Endodermal cell (in vitro differentiated cells): ENCODE data around the gene NOB1. TPM values are rescaled to one million over a fixed set of nuclear protein-coding genes. Genes with fewer than 3 reads are reported as not detected.

Source experiments
- DNase-seq: peaks from one replicate; pipeline ENCODE4 v3.0.0-alpha.2; 2017
- H3K27ac ChIP-seq: 2 replicates; pipeline ENCODE4 v1.5.1; 2013; ENCODE audit warnings: mild to moderate bottlenecking, low read depth, low read length, moderate library complexity
- H3K27me3 ChIP-seq: 2 replicates; pipeline ENCODE4 v1.6.1; 2013; ENCODE audit warnings: mild to moderate bottlenecking, low read length, moderate library complexity; ENCODE audit not compliant: insufficient read depth, control insufficient read depth, poor library complexity, severe bottlenecking
- H3K36me3 ChIP-seq: 2 replicates; pipeline ENCODE4 v1.7.0; 2013; ENCODE audit warnings: mild to moderate bottlenecking, low read length, moderate library complexity; ENCODE audit not compliant: control insufficient read depth, insufficient read depth
- H3K4me1 ChIP-seq: one replicate; pipeline ENCODE4 v1.7.0; 2013; ENCODE audit warnings: low read length; ENCODE audit not compliant: control insufficient read depth, insufficient read depth
- H3K4me3 ChIP-seq: 2 replicates; pipeline ENCODE4 v1.5.1; 2013; ENCODE audit warnings: mild to moderate bottlenecking, low read length, moderate library complexity
- H3K9ac ChIP-seq: 2 replicates; pipeline ENCODE4 v1.6.1; 2013; ENCODE audit warnings: mild to moderate bottlenecking, low read length, moderate library complexity; ENCODE audit not compliant: poor library complexity, severe bottlenecking; ENCODE audit errors: extremely low read depth
- H3K9me3 ChIP-seq: 2 replicates; pipeline ENCODE4 v1.6.1; 2013; ENCODE audit warnings: mild to moderate bottlenecking, low read length, moderate library complexity; ENCODE audit not compliant: control insufficient read depth
- H3K27ac Mint-ChIP-seq: 2 replicates; pipeline ENCODE4 v1.8.0; 2020; ENCODE audit warnings: mixed read lengths
- H3K27me3 Mint-ChIP-seq: 2 replicates; pipeline ENCODE4 v1.8.0; 2021; ENCODE audit warnings: mild to moderate bottlenecking, mixed read lengths; ENCODE audit not compliant: insufficient read depth
- H3K36me3 Mint-ChIP-seq: 2 replicates; pipeline ENCODE4 v1.8.0; 2020; ENCODE audit warnings: low read depth, mixed read lengths
- H3K4me1 Mint-ChIP-seq: 2 replicates; pipeline ENCODE4 v1.8.0; 2020; ENCODE audit warnings: mixed read lengths
- H3K4me3 Mint-ChIP-seq: 2 replicates; pipeline ENCODE4 v1.8.0; 2020; ENCODE audit warnings: mild to moderate bottlenecking, moderate library complexity, mixed read lengths
- H3K9me3 Mint-ChIP-seq: 2 replicates; pipeline ENCODE4 v1.8.0; 2020; ENCODE audit warnings: mild to moderate bottlenecking, mixed read lengths
- CTCF ChIP-seq: fragments of 200-600 bp; sonication (generic); conservative IDR thresholded peaks from 2 replicates; pipeline ENCODE4 v1.5.0; 2021; ENCODE audit warnings: antibody characterized with exemption, mild to moderate bottlenecking
- WGBS, 2 experiments: methylation state at CpG; one replicate each; pipeline versions ENCODE4 v1.1.5 to v1.1.7; 2013; ENCODE audit warnings: missing lambda C conversion rate in 2 of 2, mixed read lengths in 1 of 2; ENCODE audit not compliant: insufficient coverage in 1 of 2, insufficient read length in 1 of 2; 5-methylcytosine and 5-hydroxymethylcytosine counted together
- total RNA-seq, 2 donors: library from RNA; stranded (reverse); fragmentation: NEBNext Ultra II Directional in 1 of 2; extraction: Animal tissue kit (Norgen Biotek cat#: 25700) in 1 of 2; gene quantifications; 2 replicates in 1 of 2; 3 replicates in 1 of 2; pipeline ENCODE4 v1.2.1, GENCODE V29; 2021

The NOB1 gene
- total RNA-seq, 2 donors from 2014 or later = 53.1 to 53.4 TPM

GRCh38 chr16:69798466-69798865 is 43.7 kb upstream of the NOB1 start:
- Histone ChIP-seq H3K9ac (no peak overlapping the region), H3K36me3 (peaks cover 21% of the 10 kb centered on the region), H3K4me1 (no peaks in the 10 kb centered on the region), H3K27ac (no peak overlapping the region), H3K27me3 (no peaks in the 10 kb centered on the region), H3K9me3 (no peaks in the 10 kb centered on the region), H3K4me3 (no peak overlapping the region)
- no peaks in the 10 kb centered on the region for H3K27me3 Mint-ChIP-seq
- peaks cover 21% of the 10 kb centered on the region for H3K36me3 Mint-ChIP-seq
- H3K4me1 Mint-ChIP-seq = peaks cover 2% of the 10 kb centered on the region
- H3K4me3 Mint-ChIP-seq = no peak overlapping the region
- 74 to 83% methylated on average over 1 to 8 of the region's 8 CpGs for WGBS, 2 experiments
- peak; percentile 72 for TF ChIP-seq CTCF
- DNase-seq = peak; percentile 58
- H3K9me3 Mint-ChIP-seq = peaks cover under 1% of the 10 kb centered on the region
- peak overlapping the region; percentile 33 for H3K27ac Mint-ChIP-seq

- no peaks in the 10 kb centered on the region for H3K27me3 Mint-ChIP-seq
- H3K36me3 Mint-ChIP-seq = peaks cover 35% of the 10 kb centered on the region
- H3K4me3 Mint-ChIP-seq = no peak overlapping the region
- Histone ChIP-seq H3K9me3 (no peaks in the 10 kb centered on the region), H3K27ac (no peak overlapping the region), H3K9ac (no peak overlapping the region), H3K36me3 (peaks cover 24% of the 10 kb centered on the region), H3K4me1 (no peaks in the 10 kb centered on the region), H3K27me3 (no peaks in the 10 kb centered on the region), H3K4me3 (no peak overlapping the region)
- H3K4me1 Mint-ChIP-seq = peaks cover 2% of the 10 kb centered on the region
- peak; percentile 70 for DNase-seq
- peak overlapping the region; percentile 70 for H3K27ac Mint-ChIP-seq
- peak; percentile 91 for TF ChIP-seq CTCF
- WGBS, 2 experiments = 52 to 66% methylated on average over 19 of the region's 19 CpGs
- H3K9me3 Mint-ChIP-seq = peaks cover 3% of the 10 kb centered on the region
Observed at GRCh38 chr16:69796285-69797118, 41.8 kb upstream of the NOB1 start.

GRCh38 chr16:69794486-69794885 is 39.8 kb upstream of the NOB1 start:
- Mint-ChIP-seq H3K9me3 (peaks cover 3% of the 10 kb centered on the region), H3K4me1 (peaks cover 2% of the 10 kb centered on the region), H3K27me3 (no peaks in the 10 kb centered on the region), H3K4me3 (no peak overlapping the region), H3K36me3 (peaks cover 37% of the 10 kb centered on the region), H3K27ac (no peak overlapping the region)
- H3K36me3 ChIP-seq = peaks cover 18% of the 10 kb centered on the region
- no peak for TF ChIP-seq CTCF
- H3K9me3 ChIP-seq = no peaks in the 10 kb centered on the region
- no peak for DNase-seq
- no peaks in the 10 kb centered on the region for H3K4me1 ChIP-seq
- no peak overlapping the region for H3K27ac ChIP-seq
- H3K9ac ChIP-seq = no peak overlapping the region
- H3K27me3 ChIP-seq = no peaks in the 10 kb centered on the region
- no peak overlapping the region for H3K4me3 ChIP-seq
- 97 to 100% methylated on average over 2 of the region's 2 CpGs for WGBS, 2 experiments
